GM12878 (cell line): ENCODE data around the gene ABCC5. TPM values are rescaled to one million over a fixed set of nuclear protein-coding genes. Genes with fewer than 3 reads are reported as not detected.

Source experiments
- ATAC-seq: fragments of 200-7000 bp; cut with Tn5 transposase; 3 replicates; pipeline ENCODE4 v1.9.1; 2020; ENCODE audit warnings: mild to moderate bottlenecking, moderate library complexity
- BruUV-seq: library from RNA; stranded (reverse); fragments of 400-500 nt; replicated peaks from 2 replicates; lab custom pipeline; 2021; lab: Mats Ljungman, UMichigan
- CTCF ChIA-PET: fragments of 300-600 bp; sonication (Branson Sonifier 250); formaldehyde crosslinking; extraction: SDS; loops from one replicate; lab custom pipeline; 2021; ENCODE audit warnings: inconsistent platforms; lab: Yijun Ruan, JAX
- POLR2A ChIA-PET: fragments of 350-600 bp; formaldehyde crosslinking; extraction: SDS; loops from one replicate; lab custom pipeline; 2021; ENCODE audit warnings: inconsistent platforms; lab: Charles Lee
- RAD21 ChIA-PET: fragments of 300-600 bp; sonication (Branson Sonifier 250); formaldehyde crosslinking; loops from one replicate; lab custom pipeline; 2023; ENCODE audit warnings: antibody characterized with exemption; ENCODE audit not compliant: unreplicated experiment; lab: Charles Lee
- SMC1A ChIA-PET: fragments of 300-600 bp; sonication (Branson Sonifier 250); formaldehyde crosslinking; loops from one replicate; lab custom pipeline; 2023; ENCODE audit not compliant: unreplicated experiment, uncharacterized antibody; lab: Charles Lee
- DNase-seq: peaks from one replicate; pipeline ENCODE4 v3.0.0-alpha.2; 2011; ENCODE audit warnings: low read depth, low spot score
- FAIRE-seq: peaks from 3 replicates; lab custom pipeline; 2011; peaks lifted over from hg19 to GRCh38; lab: Jason Lieb, UNC
- H2AFZ ChIP-seq: 2 replicates; pipeline ENCODE4 v1.6.0; 2011; ENCODE audit warnings: low read depth, low read length, control low read depth; ENCODE audit not compliant: control insufficient read depth
- H3K27ac ChIP-seq: 2 replicates; pipeline ENCODE4 v1.5.1; 2011; ENCODE audit warnings: control low read depth; ENCODE audit not compliant: control insufficient read depth, insufficient read depth
- H3K27me3 ChIP-seq, 2 experiments: replicated peaks in 1 of 2; 2 replicates each; pipeline versions ENCODE4 v1.6.0 to v1.6.1; 2011; ENCODE audit warnings: low read length in 1 of 2; ENCODE audit not compliant: control insufficient read depth in 2 of 2, insufficient read depth in 2 of 2
- H3K36me3 ChIP-seq, 2 experiments: 2 replicates each; pipeline ENCODE4 v1.5.1; 2011; ENCODE audit warnings: low read length in 1 of 2; ENCODE audit not compliant: control insufficient read depth in 2 of 2, insufficient read depth in 2 of 2
- H3K4me1 ChIP-seq: 2 replicates; pipeline ENCODE4 v1.6.1; 2011; ENCODE audit warnings: mild to moderate bottlenecking, low read length, moderate library complexity, mixed read lengths; ENCODE audit not compliant: control insufficient read depth, insufficient read depth
- H3K4me2 ChIP-seq: 2 replicates; pipeline ENCODE4 v1.6.0; 2011; ENCODE audit warnings: control low read depth; ENCODE audit not compliant: control insufficient read depth, insufficient read depth
- H3K4me3 ChIP-seq: fragments of 200-600 bp; sonication (generic); 2 replicates; pipeline ENCODE4 v1.5.1; 2016
- H3K79me2 ChIP-seq: 2 replicates; pipeline ENCODE4 v1.6.0; 2011; ENCODE audit warnings: low read length; ENCODE audit not compliant: control insufficient read depth, insufficient read depth
- H3K9ac ChIP-seq: 2 replicates; pipeline ENCODE4 v1.8.0; 2011; ENCODE audit warnings: low read length, control low read depth, mixed read lengths; ENCODE audit not compliant: control insufficient read depth, insufficient read depth
- H3K9me3 ChIP-seq: replicated peaks from 3 replicates; pipeline ENCODE4 v1.5.1; 2011; ENCODE audit warnings: mild to moderate bottlenecking, low read length; ENCODE audit not compliant: control insufficient read depth, insufficient read depth
- H4K20me1 ChIP-seq: 2 replicates; pipeline ENCODE4 v1.6.0; 2011; ENCODE audit not compliant: control insufficient read depth, insufficient read depth
- BCL11A ChIP-seq: IDR thresholded peaks from 2 replicates; pipeline ENCODE4 v1.6.1; 2011; ENCODE audit warnings: low read depth, low read length
- BRCA1 ChIP-seq: IDR thresholded peaks from 2 replicates; pipeline ENCODE4 v1.6.1; 2011; ENCODE audit warnings: low read depth, low read length, improper control_type of control experiment
- EZH2 ChIP-seq: IDR thresholded peaks from 2 replicates; pipeline ENCODE4 v1.6.1; 2012; ENCODE audit warnings: low read depth, mild to moderate bottlenecking, control low read depth, inconsistent platforms, low read length, borderline replicate concordance; ENCODE audit not compliant: control insufficient read depth
- FOXM1 ChIP-seq: IDR thresholded peaks from 2 replicates; pipeline ENCODE4 v1.6.1; 2012; ENCODE audit warnings: low read depth, mild to moderate bottlenecking, inconsistent platforms, low read length, moderate library complexity
- HDAC2 ChIP-seq: fragments of 200-600 bp; sonication (generic); IDR thresholded peaks from 2 replicates; pipeline ENCODE4 v1.6.1; 2017
- POLR2A ChIP-seq: IDR thresholded peaks from 2 replicates; pipeline ENCODE4 v1.6.1; 2011; ENCODE audit warnings: low read depth, mild to moderate bottlenecking, low read length
- POLR2AphosphoS5 ChIP-seq: IDR thresholded peaks from 2 replicates; pipeline ENCODE4 v1.6.1; 2011; ENCODE audit warnings: mild to moderate bottlenecking, low read length, inconsistent platforms
- RCOR1 ChIP-seq: conservative IDR thresholded peaks from 2 replicates; pipeline ENCODE4 v1.6.1; 2012; ENCODE audit warnings: low read depth, low read length, improper control_type of control experiment
- SP1 ChIP-seq: IDR thresholded peaks from one replicate; pipeline ENCODE4 v1.6.1; 2011; ENCODE audit warnings: low read depth, low read length
- TARDBP ChIP-seq: IDR thresholded peaks from 2 replicates; pipeline ENCODE4 v1.6.1; 2016; ENCODE audit warnings: borderline replicate concordance
- TCF7 ChIP-seq: IDR thresholded peaks from 2 replicates; pipeline ENCODE4 v1.6.1; 2014; ENCODE audit warnings: antibody characterized with exemption, borderline replicate concordance
- ZNF207 ChIP-seq: fragments of 450-650 bp; IDR thresholded peaks from 2 replicates; pipeline ENCODE4 v1.6.1; 2014; ENCODE audit warnings: antibody characterized with exemption, mild to moderate bottlenecking, borderline replicate concordance
- ZNF24 ChIP-seq: fragments of 450-650 bp; IDR thresholded peaks from 2 replicates; pipeline ENCODE4 v1.6.1; 2017; ENCODE audit warnings: antibody characterized with exemption, mild to moderate bottlenecking
- ZNF274 ChIP-seq: IDR thresholded peaks from one replicate; pipeline ENCODE4 v1.8.0; 2011; ENCODE audit not compliant: insufficient read length, insufficient read depth
- WGBS: methylation state at CpG from one replicate; pipeline ENCODE4 v1.1.6; 2016; ENCODE audit warnings: low lambda C conversion rate; ENCODE audit not compliant: insufficient replicate concordance, insufficient coverage; ENCODE audit errors: missing lambda C conversion rate; 5-methylcytosine and 5-hydroxymethylcytosine counted together
- in situ Hi-C: fragments of 300-500 bp; cut with MboI; formaldehyde crosslinking; loops from 9 replicates; pipeline ENCODE4 v1.14.3; 2018; ENCODE audit warnings: mixed read lengths
- intact Hi-C: fragments of 100-400 bp; cut with micrococcal nuclease; formaldehyde crosslinking; loops from one replicate; pipeline ENCODE4 v1.14.2; 2022; ENCODE audit not compliant: unreplicated experiment
- polyA plus RNA-seq, 11 experiments: library from polyadenylated mRNA; depleted of rRNA in 4 of 11; unstranded in 6 of 11; stranded (reverse) in 5 of 11; fragments of >200 nt; fragmentation: Nextera tagmentation in 4 of 11; fragmentation: Illumina TruSeq in 1 of 11; extraction: Ambion mirVana in 4 of 11; extraction: Trizol in 1 of 11; gene quantifications; 1 replicate in 1 of 11; 2 replicates in 10 of 11; pipeline versions ENCODE4 v1.2.1 to v1.2.3, GENCODE V29; 2011 to 2016; ENCODE audit warnings: inconsistent platforms in 2 of 11, missing spikeins in 2 of 11, low read depth in 1 of 11
- total RNA-seq, 4 experiments: library from RNA; depleted of rRNA in 3 of 4; stranded (reverse); fragments of >200 nt in 3 of 4; fragmentation: Illumina TruSeq in 1 of 4; extraction: Trizol in 1 of 4; gene quantifications; 2 replicates each; pipeline versions ENCODE4 v1.2.1 to v1.2.3, GENCODE V29; 2013 to 2021
- TF ChIP-seq, protein P1 (sequence below): IDR thresholded peaks from 2 replicates; pipeline ENCODE4 v1.6.1; 2012; ENCODE audit warnings: mild to moderate bottlenecking, low read depth, low read length

ABCC5 gene
- total and polyA plus RNA-seq, 10 of the 15 experiments (the other 5 are each of a cell fraction or from before 2014, with no cell fraction given): 6.0 to 17.8 (median 9.7) TPM

- TF ChIP-seq POLR2A: no peak
- TF ChIP-seq, all 136 proteins: peak for 0
- Histone ChIP-seq H3K36me3 (no peaks in the 10 kb centered on the region; a peak in 1 of 4 replicates), H3K27ac (no peak overlapping the region), H3K9ac (no peak overlapping the region), H2AFZ (no peak overlapping the region), H4K20me1 (no peaks in the 10 kb centered on the region), H3K4me1 (no peaks in the 10 kb centered on the region), H3K4me3 (no peak overlapping the region), H3K79me2 (no peaks in the 10 kb centered on the region), H3K27me3 (no peaks in the 10 kb centered on the region), H3K9me3 (no peaks in the 10 kb centered on the region; the same call in 2 of the 3 replicates), H3K4me2 (no peak overlapping the region)
- BruUV-seq: no TSS peak
- FAIRE-seq (no peak), DNase-seq (no peak), ATAC-seq (no peak)
- ChIA-PET RAD21 (no interaction called here), POLR2A (no interaction called here), CTCF (no interaction called here), SMC1A (no interaction called here)
- 41% methylated on average over 6 of the region's 6 CpGs for WGBS
- intact Hi-C loops (no loop called here), in situ Hi-C loops (no loop called here)
These were observed 64.1 kb downstream of the ABCC5 start for GRCh38 chr3:183953471-183954070.

DNA sequence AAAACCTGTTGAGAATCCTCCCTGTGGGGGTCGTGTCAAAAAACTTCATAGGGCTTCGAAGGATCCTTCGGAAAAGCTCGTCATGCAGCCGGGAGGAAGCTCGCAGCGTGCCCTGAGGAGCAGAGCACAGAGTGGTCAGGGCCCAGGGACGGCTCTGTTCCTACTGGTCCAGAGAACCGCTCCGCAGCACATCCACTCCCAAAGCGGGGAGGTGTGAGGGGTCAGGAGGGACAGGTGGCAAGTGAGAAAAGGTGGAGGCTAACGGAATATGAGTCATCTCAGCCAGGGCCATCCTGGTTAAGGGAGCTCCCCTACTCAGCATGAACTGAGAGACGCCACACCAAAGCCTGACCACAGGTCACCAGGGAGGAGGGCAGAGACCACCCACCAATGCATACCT, 66.2 kb downstream of the ABCC5 start:
- FAIRE-seq (no peak), DNase-seq (no peak), ATAC-seq (no peak)
- Histone ChIP-seq H2AFZ (no peak overlapping the region), H3K36me3 (no peaks in the 10 kb centered on the region; a peak in 1 of 4 replicates), H3K9me3 (no peaks in the 10 kb centered on the region), H3K27me3 (no peaks in the 10 kb centered on the region), H4K20me1 (no peaks in the 10 kb centered on the region), H3K4me2 (no peak overlapping the region), H3K27ac (no peak overlapping the region), H3K4me3 (no peak overlapping the region), H3K4me1 (no peaks in the 10 kb centered on the region), H3K9ac (no peak overlapping the region), H3K79me2 (no peaks in the 10 kb centered on the region)
- ChIA-PET SMC1A (no interaction called here), POLR2A (no interaction called here), CTCF (interaction anchor here (1.2 kb wide), 1 partner anchor 10 kb away, joined by 3 read pairs; no protein-coding TSS in a partner anchor), RAD21 (no interaction called here)
- TF ChIP-seq ZNF274 (no peak), BCL11A (no peak), HDAC2 (no peak), ZNF207 (no peak), POLR2AphosphoS5 (no peak), FOXM1 (no peak), ZNF24 (no peak), EZH2 (no peak), RCOR1 (no peak), TCF7 (no peak), SP1 (no peak), BRCA1 (no peak), TARDBP (no peak)
- TF ChIP-seq, protein P1, sequence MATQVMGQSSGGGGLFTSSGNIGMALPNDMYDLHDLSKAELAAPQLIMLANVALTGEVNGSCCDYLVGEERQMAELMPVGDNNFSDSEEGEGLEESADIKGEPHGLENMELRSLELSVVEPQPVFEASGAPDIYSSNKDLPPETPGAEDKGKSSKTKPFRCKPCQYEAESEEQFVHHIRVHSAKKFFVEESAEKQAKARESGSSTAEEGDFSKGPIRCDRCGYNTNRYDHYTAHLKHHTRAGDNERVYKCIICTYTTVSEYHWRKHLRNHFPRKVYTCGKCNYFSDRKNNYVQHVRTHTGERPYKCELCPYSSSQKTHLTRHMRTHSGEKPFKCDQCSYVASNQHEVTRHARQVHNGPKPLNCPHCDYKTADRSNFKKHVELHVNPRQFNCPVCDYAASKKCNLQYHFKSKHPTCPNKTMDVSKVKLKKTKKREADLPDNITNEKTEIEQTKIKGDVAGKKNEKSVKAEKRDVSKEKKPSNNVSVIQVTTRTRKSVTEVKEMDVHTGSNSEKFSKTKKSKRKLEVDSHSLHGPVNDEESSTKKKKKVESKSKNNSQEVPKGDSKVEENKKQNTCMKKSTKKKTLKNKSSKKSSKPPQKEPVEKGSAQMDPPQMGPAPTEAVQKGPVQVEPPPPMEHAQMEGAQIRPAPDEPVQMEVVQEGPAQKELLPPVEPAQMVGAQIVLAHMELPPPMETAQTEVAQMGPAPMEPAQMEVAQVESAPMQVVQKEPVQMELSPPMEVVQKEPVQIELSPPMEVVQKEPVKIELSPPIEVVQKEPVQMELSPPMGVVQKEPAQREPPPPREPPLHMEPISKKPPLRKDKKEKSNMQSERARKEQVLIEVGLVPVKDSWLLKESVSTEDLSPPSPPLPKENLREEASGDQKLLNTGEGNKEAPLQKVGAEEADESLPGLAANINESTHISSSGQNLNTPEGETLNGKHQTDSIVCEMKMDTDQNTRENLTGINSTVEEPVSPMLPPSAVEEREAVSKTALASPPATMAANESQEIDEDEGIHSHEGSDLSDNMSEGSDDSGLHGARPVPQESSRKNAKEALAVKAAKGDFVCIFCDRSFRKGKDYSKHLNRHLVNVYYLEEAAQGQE: no peak
- BruUV-seq: no TSS peak
- intact Hi-C loops (no loop called here), in situ Hi-C loops (no loop called here)
- WGBS: 75% methylated on average over 13 of the region's 13 CpGs
